ENCODE results near the gene SNUPN.
"Not testable (repeated sequence)": the region's sequence is repeated elsewhere in the genome, so short reads cannot be mapped to it uniquely, and the experiment has no call there.

SNUPN gene

DNA sequence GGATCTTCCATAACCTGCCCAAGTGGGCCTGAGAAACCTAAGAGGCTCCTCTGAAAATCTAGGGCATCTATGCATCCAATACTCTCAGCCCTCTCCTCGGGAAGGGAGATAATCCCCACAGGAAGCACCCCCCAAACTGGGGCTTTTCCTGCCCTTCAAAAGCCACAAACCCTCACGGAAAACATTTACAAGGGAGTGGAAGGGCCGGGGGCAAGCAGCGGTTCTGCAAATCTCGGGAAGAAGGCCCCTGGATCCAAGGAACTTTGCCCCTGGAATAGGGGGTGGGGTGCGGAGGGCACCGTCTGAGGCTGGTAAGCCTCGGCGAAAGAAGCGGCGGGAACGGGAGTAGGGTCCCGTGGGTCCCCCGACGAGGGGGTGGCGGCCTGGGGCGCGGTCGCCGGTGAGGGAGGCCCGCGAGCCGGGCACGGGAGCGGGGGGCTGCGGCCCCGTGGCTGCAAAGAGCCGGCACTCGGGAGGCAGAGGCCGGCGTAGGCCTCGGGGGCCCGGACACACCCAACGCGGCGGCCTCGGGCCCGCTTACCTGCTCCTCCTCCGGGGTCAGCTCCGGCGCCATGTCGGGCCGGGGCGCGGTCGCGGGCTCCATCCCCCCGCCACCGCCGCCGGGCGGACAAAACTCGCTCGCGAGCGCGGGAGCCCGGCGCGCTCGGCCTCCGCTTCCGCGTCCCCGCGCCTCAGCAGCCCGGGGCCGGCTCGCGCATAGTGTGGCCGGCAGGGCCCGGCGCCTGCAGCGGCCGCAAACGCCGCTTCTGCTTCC lies 47.2 kb downstream of the SNUPN start:
- DNase-seq = no peak

GRCh38 chr15:75577401-75578172 lies 47.9 kb downstream of the SNUPN start:
- DNase-seq = no peak

DNA sequence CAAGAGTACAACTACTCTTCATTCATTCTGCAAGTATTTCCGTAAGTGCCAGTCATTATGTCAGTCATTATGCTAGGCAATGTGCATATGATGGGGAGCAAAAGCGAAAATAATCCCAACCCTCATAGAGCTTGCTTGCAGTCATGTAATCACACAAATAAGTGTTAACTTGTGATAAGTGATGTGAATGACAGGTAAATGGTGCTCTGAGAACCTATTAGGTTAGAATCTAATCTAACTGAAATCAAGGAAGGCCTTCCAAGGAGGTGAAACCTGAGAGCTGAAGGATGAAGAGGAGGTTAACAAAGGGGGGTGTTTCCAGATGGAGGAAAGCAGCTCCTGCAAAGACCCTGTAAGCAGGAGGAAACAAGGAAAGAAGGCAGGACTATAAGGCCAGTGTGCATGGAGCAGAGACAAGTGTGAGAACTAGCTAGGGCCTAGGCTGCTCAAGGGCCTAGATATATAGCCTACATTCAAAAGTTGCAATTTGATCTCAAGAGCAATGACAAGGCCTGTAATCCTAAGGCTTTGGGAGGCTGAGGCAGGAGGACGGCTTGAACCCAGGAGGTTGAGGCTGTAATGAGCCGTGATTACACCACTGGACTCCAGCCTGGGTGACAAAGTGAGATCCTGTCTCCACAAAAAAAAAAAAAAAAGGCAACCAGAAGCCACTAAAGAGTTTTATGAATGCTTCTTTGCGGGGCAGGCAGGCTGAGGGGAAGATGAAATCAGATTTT lies 51.7 kb downstream of the SNUPN start:
- DNase-seq = no peak

GRCh38 chr15:75570126-75570845 lies 55.2 kb downstream of the SNUPN start:
- DNase-seq = no peak

DNA sequence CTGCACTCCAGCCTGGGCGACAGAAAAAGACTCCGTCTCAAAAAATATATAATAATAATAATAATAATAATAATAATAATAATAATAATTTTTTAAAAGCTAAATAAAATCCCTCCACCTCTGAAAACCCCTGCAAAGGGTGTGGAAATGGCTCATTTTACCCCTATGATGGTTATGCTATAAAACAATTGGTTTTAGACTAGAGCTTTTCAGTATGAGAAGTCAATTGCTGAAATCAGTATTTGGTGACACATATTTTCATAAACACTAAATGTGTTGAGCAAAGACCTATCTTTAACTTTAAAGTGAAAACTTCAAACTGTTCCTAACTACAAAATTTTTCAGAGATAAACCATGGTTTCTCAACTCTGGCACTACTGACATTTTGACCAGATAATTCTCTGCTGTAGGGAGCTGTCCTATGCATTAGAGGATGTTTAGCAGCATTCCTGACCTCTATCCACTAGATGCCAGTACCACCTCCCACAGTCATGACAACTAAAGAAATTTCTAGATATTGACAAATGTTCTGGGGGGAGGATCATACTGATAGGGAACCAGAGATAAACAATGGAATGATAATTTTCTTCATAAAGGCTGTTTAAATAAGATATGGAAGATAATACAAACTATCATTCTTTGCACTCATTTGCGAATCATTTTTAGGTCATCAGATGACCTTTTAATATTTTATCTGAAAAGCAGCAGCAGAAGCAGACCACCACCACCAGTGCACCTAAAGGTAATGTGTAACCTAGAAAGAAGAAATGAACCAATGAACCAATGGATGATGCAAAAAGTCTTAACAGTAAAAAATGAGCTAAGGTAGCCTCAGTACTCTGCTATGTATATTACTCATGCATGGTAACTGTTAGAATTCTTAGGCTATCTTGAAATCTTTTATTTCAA lies 60.2 kb downstream of the SNUPN start:
- DNase-seq = no peak

GRCh38 chr15:75561888-75562287 lies 63.6 kb downstream of the SNUPN start:
- DNase-seq = no peak

- DNase-seq = not testable (repeated sequence)
Measured at GRCh38 chr15:75559360-75559759, 66.2 kb downstream of the SNUPN start.

- DNase-seq = not testable (repeated sequence)
Measured at GRCh38 chr15:75558955-75559354, 66.6 kb downstream of the SNUPN start.

- DNase-seq = no peak
Measured at GRCh38 chr15:75554717-75555116, 70.8 kb downstream of the SNUPN start.

DNA sequence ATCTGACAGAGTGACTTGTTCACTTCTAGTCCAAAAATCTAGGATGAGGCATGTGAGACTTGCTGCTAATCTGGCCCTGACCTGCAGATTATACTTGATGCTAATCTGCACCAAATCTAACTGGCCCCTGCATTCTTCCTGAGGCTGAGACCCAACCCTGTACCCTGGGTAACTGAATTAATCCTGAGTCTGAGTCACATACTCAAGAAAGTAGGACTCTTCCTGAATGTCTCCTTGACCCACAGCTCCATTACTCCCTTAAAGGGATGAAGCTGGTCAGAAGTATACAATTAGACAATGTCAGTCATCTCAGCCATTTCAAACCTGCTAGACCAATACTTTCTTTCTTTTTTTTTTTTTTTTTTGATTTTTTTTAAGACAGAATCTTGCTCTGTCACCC lies 71.9 kb downstream of the SNUPN start:
- no peak for DNase-seq

- DNase-seq = no peak
Measured at GRCh38 chr15:75551091-75551490, 74.4 kb downstream of the SNUPN start.
